ENCODE results near the gene STAMBP. TPM values are rescaled to one million over a fixed set of nuclear protein-coding genes. Genes with fewer than 3 reads are reported as not detected.

The STAMBP gene
- polyA plus RNA-seq, 4 donors = 59.3 to 72.6 (median 69.6) TPM

DNA sequence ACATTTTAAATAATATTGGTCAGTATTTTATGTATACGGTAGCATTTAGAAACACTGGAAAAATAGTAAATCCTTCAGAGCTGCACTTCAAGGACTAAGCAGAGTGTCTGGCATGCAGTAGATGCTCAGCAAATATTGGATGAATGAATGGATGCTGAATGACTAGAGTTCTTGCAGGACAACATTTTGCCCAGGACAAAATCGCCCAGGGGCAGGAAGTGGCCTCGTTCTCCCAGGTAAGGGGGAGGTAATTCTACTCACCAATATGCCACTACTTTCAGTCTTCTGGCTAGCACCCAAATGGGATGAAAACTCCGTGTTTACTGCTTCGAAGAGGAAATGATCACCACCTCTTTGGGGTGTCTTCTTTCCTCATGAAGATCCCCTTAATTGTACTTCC is 93.9 kb downstream of the STAMBP start:
- DNase-seq (ENCODE audit: low read depth in 4 of 4, low spot score in 3 of 4) = no peak

Other genes starting within 250 kb of the STAMBP start
- 10 to 100 TPM; 23.7 to 29.0 (median 24.6) TPM for gene NAT8, start 186.5 kb upstream of the STAMBP start, polyA plus RNA-seq (ENCODE audit: insufficient read length in 4 of 4)
- 10 to 100 TPM; 66.6 to 82.3 (median 75.4) TPM for gene TPRKB, start 91.6 kb upstream of the STAMBP start, polyA plus RNA-seq (ENCODE audit: insufficient read length in 4 of 4)
- gene DUSP11, start 48.9 kb upstream of the STAMBP start, polyA plus RNA-seq (ENCODE audit: insufficient read length in 4 of 4) = 10 to 100 TPM; 34.2 to 41.6 (median 37.6) TPM
- not detected for gene C2orf78, start 44.8 kb upstream of the STAMBP start, polyA plus RNA-seq (ENCODE audit: insufficient read length in 4 of 4)
- 1 to 10 TPM in 3 of 4 donors, under 1 TPM in 1; 0.80 to 2.9 (median 1.3) TPM for gene ACTG2, start 64.0 kb downstream of the STAMBP start, polyA plus RNA-seq (ENCODE audit: insufficient read length in 4 of 4)
- 10 to 100 TPM; 63.7 to 71.8 (median 71.2) TPM for gene DGUOK, start 97.9 kb downstream of the STAMBP start, polyA plus RNA-seq (ENCODE audit: insufficient read length in 4 of 4)
- 10 to 100 TPM; 22.4 to 26.2 (median 24.4) TPM for gene TET3, start 155.9 kb downstream of the STAMBP start, polyA plus RNA-seq (ENCODE audit: insufficient read length in 4 of 4)

Data from right renal pelvis (tissue), 4 donors.